K562 (cell line): ENCODE results near the gene MYL6B.

Source experiments
- HDAC6 ChIP-seq: IDR thresholded peaks from 2 replicates; pipeline ENCODE4 v1.6.1; 2012; ENCODE audit warnings: low read depth, mild to moderate bottlenecking, control low read depth, inconsistent platforms, low read length, moderate library complexity
- JUNB ChIP-seq: fragments of 450-650 bp; formaldehyde crosslinking; conservative IDR thresholded peaks from 2 replicates; pipeline ENCODE4 v1.4.0; 2020; ENCODE audit warnings: mild to moderate bottlenecking
- SIN3A ChIP-seq, 2 experiments: fragments of 150-350 bp in 1 of 2; IDR thresholded peaks; 2 replicates each; pipeline ENCODE4 v1.6.1; 2011 to 2016; ENCODE audit warnings: borderline replicate concordance in 2 of 2, low read depth in 2 of 2, low read length in 2 of 2, mild to moderate bottlenecking in 2 of 2, moderate library complexity in 2 of 2; ENCODE audit not compliant: control insufficient read depth in 1 of 2
- USF2 ChIP-seq: sonication (generic); formaldehyde crosslinking; IDR thresholded peaks from 2 replicates; pipeline ENCODE4 v1.5.0; 2020; ENCODE audit warnings: missing genetic modification reagents

GRCh38 chr12:56206452-56207166 is 54.2 kb downstream of the MYL6B start:
- no peak for TF ChIP-seq SIN3A (IDR thresholded peaks at IDR 0.05; ENCODE audit: borderline replicate concordance in 2 of 2, control insufficient read depth in 1 of 2, low read depth in 2 of 2, low read length in 2 of 2)
- no peak for TF ChIP-seq JUNB (CRISPR knock-in tag)
- no peak for TF ChIP-seq HDAC6
- TF ChIP-seq USF2: no peak
